WTC11 (cell line): ENCODE measurements around the gene NTMT2. TPM values are rescaled to one million over a fixed set of nuclear protein-coding genes. Genes with fewer than 3 reads are reported as not detected.

Experiments used
- ATAC-seq: fragments of 200-7000 bp; cut with Tn5 transposase; 2 replicates; pipeline ENCODE4 v1.10.0; 2021; ENCODE audit warnings: mild to moderate bottlenecking, moderate library complexity
- CTCF ChIA-PET: fragments of 300-600 bp; sonication (Branson Sonifier 250); formaldehyde crosslinking; loops from one replicate; lab custom pipeline; 2021; ENCODE audit warnings: antibody characterized with exemption; lab: Charles Lee
- POLR2A ChIA-PET: fragments of 350-600 bp; sonication (Branson Sonifier 250); formaldehyde crosslinking; loops from one replicate; lab custom pipeline; 2021; ENCODE audit warnings: antibody characterized with exemption; lab: Charles Lee
- DNase-seq: peaks from one replicate; pipeline ENCODE4 v3.0.0; 2021; ENCODE audit warnings: low spot score
- H3K27ac Mint-ChIP-seq: 2 replicates; pipeline ENCODE4 v1.8.0; 2021; ENCODE audit warnings: mixed read lengths
- H3K27me3 Mint-ChIP-seq: 2 replicates; pipeline ENCODE4 v1.8.0; 2021; ENCODE audit warnings: low read depth, mild to moderate bottlenecking, moderate library complexity, mixed read lengths
- H3K36me3 Mint-ChIP-seq: 2 replicates; pipeline ENCODE4 v1.8.0; 2021; ENCODE audit warnings: mixed read lengths
- H3K4me1 Mint-ChIP-seq: 2 replicates; pipeline ENCODE4 v1.8.0; 2022; ENCODE audit warnings: mixed read lengths
- H3K4me3 Mint-ChIP-seq: 2 replicates; pipeline ENCODE4 v1.8.0; 2021; ENCODE audit warnings: mild to moderate bottlenecking, moderate library complexity, mixed read lengths
- H3K9me3 Mint-ChIP-seq: 2 replicates; pipeline ENCODE4 v1.8.0; 2021; ENCODE audit warnings: mixed read lengths
- ETV6 ChIP-seq: sonication (generic); formaldehyde crosslinking; IDR thresholded peaks from 2 replicates; pipeline ENCODE4 v1.8.1; 2022; ENCODE audit warnings: mild to moderate bottlenecking, missing genetic modification reagents
- NFYB ChIP-seq: sonication (generic); formaldehyde crosslinking; conservative IDR thresholded peaks from 2 replicates; pipeline ENCODE4 v1.8.0; 2022; ENCODE audit warnings: low read depth, missing genetic modification reagents
- SMAD4 ChIP-seq: sonication (generic); formaldehyde crosslinking; IDR thresholded peaks from 2 replicates; pipeline ENCODE4 v1.8.0; 2022; ENCODE audit warnings: mild to moderate bottlenecking, missing genetic modification reagents
- microRNA-seq: library from miRNA; unstranded; fragments of <30 nt; microRNA quantifications from one replicate; pipeline ENCODE4 v1.2.0, GENCODE V29; 2022; ENCODE audit warnings: borderline number of aligned reads
- total RNA-seq: library from RNA; stranded (reverse); gene quantifications from 3 replicates; pipeline ENCODE4 v1.2.3, GENCODE V29; 2021

Gene NTMT2
- total RNA-seq, 1 experiment from 2014 or later = 0.24 TPM

GRCh38 chr1:170218257-170218650 lies 72.5 kb downstream of the NTMT2 start:
- ChIA-PET CTCF (no interaction called here), POLR2A (no interaction called here)
- Mint-ChIP-seq H3K27ac (no peak overlapping the region), H3K27me3 (no peaks in the 10 kb centered on the region; the same call in 1 of the 2 replicates), H3K9me3 (no peaks in the 10 kb centered on the region), H3K4me1 (no peaks in the 10 kb centered on the region), H3K36me3 (no peaks in the 10 kb centered on the region), H3K4me3 (no peak overlapping the region)
- ATAC-seq = no peak
- TF ChIP-seq SMAD4 (CRISPR knock-in tag) (no peak), ETV6 (CRISPR knock-in tag) (no peak), NFYB (CRISPR knock-in tag) (no peak)
- DNase-seq = no peak

Small RNA genes lying within 50 kb of the gene (microRNA-seq; reads per million reads assigned to microRNA genes)
- gene MIR3119-1 (not detected), gene MIR3119-2 (not detected)

Other genes with a start within 250 kb of the NTMT2 start
- 2.2 to 2.4 TPM (median 2.3 TPM) in 3 replicates for gene KIFAP3, start 71.3 kb upstream of the NTMT2 start, total RNA-seq